Activated CD4-positive, alpha-beta T cell treated with anti-CD3 and anti-CD28 coated beads, Interleukin-2, amount 50 U/mL, for 24 hours (primary cell): ENCODE measurements around the gene GPATCH8.

Experiments used
- DNase-seq, 2 donors: peaks; one replicate each; pipeline ENCODE4 v3.0.0-alpha.2; 2020; ENCODE audit warnings: low read depth in 1 of 2, low spot score in 1 of 2

Gene GPATCH8

DNA sequence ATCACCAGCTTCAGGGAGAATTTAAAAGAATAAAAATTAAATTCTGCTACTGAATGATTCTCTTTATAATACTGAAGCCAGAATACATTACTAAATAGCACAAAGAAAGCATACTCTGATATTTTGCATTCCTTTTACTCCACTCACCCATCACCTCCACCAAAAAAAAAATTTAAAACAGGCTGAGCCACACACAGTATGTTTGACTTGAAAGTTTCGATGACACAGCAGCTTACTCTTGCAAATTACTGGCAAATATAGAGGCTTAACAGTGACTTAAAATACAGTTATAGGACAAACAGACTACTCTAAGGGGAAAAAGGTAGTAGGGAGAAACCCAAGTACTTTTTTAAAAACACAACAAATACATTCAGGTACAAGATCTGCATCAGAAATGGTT, 39.2 kb downstream of the GPATCH8 start:
- no peak for DNase-seq

DNA sequence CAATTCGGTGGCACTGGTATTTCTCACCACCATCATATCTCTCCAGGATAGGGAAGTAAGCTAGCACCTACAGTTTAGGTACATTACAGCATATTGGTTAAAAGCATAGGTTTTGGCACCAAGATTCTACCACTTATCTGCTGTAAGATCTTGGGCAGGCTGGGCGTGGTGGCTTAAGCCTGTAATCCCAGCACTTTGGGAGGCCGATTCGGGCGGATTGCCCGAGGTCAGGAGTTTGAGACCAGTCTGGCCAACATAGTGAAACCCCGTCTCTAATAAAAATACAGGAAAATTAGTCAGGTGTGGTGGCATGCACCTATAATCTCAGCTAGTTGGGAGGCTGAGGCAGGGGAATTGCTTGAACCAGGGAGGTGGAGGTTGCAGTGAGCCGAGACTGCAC, 51.4 kb downstream of the GPATCH8 start:
- DNase-seq: no peak

DNA sequence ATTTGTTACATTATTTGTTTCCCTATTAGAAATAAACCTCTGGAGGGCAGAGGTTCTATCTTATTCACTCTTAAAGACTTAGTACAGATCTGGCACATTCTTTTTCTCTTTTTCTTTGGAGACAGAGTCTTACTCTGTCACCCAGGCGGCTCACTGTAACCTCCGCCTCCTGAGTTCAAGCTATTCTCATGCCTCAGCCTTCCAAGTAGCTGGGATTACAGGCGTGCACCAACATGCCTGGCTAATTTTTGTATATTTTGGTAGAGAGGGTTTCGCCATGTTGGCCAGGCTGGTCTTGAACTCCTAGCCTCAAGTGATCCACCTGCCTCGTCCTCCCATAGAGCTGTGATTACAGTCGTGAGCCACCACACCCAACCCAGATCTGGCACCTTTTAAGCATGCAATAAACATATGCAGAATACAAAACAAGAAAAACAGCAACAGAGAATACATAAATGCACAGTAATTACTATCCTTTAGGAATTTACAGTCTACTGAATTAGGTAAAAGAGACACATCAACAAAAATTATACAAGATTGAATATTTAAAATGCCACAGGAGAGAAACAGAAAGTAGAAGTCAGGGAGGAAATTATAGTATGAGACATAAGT, 52.1 kb downstream of the GPATCH8 start:
- DNase-seq: no peak

DNA sequence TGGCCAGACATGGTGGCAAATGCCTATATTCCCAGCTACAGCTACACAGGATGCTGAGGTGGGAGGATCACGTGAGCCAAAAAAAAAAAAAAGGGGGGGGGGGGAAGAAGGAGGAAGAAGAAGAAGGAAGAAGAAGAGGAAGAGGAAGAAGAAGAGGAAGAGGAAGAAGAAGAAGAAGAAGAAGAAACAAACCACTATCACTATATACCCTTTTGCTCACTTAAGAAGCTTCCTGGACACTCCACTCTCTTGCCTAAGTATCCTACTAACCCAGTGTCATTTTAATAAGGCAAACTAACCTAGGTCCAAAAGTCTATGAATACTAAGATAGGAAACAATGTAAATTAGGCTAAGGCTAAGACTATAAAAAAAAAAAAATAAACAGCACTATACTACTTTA, 54.8 kb downstream of the GPATCH8 start:
- no peak for DNase-seq

DNA sequence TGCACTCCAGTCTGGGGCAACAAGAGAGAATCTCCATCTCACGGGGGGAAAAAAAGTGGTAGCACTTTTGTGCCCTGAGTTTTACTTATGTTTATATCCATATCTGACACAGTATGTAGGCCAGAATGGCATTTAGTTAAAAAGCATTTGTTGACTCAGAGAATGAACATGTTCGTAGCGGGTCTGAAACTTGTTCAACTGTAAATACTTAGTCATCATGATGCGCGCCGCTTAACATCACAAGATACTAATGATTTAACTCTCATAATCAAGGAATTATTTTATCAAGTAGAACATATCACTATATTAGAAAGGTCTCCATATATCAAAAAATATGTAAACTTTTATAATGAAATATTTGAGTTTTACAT, 58.5 kb downstream of the GPATCH8 start:
- no peak for DNase-seq

DNA sequence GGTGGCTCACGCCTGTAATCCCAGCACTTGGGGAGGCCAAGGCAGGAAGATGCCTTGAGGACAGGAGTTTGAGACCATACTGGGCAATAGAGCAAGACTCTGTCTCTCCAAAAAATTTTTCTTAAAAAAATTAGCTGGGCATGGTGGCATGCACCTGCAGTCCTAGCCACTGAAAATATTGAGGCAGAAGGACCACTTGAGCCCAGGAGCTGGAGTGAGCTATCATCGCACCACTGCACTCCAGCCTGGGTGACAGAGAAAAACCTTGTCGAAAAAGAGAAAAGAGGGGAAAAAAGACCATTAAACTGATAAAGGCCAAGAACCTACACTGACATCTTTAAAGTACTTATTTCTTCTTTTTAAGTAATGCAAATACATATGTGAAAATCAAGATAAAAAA, 60.4 kb downstream of the GPATCH8 start:
- no peak for DNase-seq

DNA sequence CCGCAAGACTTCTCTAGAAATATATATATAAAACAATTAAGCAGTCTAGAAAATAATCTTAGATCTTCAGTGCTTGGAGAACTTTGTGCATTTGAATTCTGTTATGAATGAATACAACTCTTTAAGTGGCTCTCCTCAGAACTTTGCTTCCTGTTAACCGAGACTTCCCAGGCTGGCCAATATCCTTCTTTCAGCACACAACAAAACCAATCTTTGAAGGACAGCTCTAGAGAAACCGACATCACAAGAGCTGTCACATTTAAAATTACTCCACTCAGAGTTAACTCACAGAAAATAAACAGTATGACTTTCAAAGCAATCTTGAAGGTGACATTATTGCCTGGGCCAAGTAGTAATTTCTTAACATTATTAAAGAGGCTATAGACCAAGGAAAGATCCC, 64.0 kb downstream of the GPATCH8 start:
- DNase-seq: no peak

DNA sequence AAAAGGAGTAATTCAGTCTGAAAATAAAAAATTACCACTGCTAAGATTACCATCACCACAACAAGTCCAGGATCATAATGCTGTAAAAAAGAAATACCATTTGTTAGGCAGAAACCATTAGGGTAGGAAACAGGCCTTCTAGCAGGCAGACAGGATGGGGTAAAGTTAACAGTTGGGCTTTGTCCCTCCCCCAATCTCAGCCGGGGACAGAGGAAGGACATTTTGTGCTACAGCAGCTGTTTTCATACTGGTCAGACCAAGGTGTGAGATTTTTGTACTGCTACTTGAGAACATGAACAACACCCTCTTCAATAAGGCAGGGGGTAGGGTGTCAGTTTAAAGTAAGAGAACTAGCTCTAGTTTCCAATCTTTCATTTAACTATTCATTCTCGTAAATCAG, 64.6 kb downstream of the GPATCH8 start:
- DNase-seq: no peak

DNA sequence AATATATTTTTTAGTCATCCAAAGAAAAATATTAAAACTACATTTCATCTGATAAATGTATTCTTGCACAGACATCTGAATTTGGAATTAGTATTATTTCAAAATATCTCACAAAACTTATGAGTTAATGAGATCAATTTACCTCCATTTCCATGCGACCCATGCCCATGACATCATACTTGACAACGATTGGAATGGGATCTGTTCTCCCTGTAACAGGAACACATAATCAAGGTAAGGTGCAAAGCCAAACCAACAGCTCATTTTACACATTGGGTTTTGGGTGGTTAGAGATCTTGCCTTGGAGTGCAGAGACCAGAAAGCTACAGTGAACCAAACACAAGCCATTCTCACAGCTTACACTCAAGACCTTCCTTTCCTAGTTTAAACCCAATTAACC, 66.9 kb downstream of the GPATCH8 start:
- no peak for DNase-seq

DNA sequence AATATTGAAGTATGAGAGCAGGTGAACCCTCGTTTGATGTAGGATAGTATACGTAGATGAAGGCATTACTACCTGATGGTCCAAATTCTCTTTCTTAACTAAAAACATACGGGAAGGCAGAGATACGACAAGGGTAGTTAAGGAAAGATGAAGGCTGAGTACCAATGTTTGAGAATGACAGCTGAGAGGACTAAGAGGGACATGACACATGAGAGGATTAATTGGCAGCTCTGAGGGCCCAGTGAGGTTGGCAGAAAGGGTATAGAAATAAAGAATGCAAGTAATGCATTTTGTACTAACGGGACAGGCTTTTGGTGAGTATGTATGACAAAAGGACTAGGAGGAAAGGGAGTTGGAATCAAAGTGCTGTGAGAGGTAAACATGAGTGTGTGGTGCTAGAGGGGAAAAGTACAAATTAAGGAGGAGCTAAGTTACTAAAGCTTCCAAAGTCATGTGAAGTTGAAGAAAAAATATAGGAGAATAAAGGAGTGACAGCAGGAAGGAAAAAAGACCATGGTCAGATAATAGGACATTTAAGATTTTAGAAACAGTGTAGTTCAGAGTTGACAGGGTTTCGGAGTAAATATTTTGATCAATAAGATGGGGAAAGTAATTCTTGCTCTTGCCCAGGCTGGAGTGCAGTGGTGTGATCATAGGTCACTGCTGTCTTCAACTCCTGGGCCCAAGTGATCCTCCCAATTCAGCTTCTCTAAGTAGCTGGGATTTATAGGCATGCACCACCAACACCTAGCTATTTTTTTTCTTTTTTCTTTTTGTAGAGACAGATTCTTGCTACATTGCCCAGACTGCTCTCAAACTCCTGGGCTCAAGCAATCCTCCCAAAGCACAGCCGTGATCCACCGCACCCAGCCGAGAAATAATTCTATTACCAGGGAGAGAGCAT, 70.7 kb downstream of the GPATCH8 start:
- DNase-seq: no peak

DNA sequence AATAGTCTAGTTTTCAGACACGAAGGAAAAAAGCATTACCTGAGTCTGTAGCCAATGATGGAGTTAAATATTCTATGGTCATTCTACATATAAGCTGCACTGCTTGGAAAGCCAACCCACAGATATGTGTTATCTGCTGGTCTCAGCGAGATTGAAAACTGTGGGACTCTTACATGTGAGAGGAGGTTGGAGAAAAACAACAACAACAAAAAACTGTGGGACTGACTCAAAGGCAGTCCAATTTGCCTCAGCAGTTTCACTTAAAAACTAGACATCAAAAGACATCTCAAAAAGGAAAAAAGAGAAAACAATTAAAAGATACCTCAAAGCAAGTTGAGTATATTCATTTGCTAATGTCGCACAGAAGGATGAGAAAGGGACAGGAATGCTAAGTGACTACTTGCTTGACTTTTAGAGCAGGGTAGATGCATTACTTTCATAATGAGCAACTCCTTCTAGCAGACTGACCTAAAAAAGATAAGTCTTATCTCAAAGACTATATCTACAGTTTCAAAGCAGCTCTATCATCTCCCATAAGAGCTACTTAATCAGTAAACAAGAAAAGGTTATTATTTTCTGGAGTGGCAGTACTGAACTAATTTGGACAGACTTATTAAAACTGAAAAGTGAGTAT, 78.3 kb downstream of the GPATCH8 start:
- DNase-seq: no peak

DNA sequence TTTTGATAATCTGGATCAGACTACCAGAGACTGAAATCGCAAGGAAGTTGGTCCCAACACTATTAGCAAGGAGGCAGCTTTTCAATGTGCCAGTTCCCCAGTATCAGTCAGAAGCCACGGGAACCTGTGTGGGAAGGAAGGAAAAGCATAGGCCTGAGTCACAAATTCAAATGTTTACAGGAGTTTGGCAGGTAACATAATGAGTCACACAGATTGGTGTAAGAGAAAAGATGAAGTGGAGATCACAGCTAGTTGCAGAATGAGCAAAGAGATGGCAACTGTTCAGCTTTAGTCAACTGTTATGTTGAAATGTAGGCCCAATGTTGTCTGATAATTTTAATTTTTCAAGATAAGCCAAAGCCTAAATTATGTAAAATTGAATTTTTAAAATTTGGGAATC, 85.7 kb downstream of the GPATCH8 start:
- DNase-seq: no peak

DNA sequence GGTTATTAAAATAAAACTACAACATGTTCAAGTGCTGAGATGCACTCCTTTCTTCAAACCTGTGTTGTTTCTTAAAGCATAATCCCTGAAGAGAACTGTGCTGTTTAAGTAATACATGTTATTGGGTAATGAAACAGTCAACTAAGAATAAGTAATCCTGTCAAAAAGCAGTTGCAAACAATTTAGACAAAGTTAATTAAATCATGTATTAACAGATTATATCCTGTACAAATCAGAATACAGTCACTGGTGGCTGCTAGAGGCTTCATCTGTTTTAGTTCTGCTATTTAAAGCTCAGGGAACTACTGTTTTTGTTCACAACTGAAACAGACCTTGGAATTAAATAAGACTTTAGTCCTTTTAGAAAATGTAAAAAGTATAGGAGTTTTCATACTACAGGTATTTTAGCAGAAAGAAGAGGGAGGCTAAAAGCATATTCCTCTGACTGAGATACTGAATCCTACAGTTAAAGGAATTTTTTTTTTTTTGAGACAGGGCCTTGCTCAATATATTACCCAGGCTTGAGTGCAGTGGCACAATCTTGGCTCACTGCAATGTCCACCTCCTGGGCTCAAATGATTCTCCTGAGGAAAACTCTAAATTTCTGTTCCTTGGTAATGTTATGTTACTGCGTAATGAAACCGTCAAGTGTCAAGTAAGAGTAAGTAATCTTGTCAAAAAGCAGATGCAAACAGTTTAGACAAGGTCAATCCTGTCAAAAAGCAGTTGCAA, 86.5 kb downstream of the GPATCH8 start:
- DNase-seq: no peak

DNA sequence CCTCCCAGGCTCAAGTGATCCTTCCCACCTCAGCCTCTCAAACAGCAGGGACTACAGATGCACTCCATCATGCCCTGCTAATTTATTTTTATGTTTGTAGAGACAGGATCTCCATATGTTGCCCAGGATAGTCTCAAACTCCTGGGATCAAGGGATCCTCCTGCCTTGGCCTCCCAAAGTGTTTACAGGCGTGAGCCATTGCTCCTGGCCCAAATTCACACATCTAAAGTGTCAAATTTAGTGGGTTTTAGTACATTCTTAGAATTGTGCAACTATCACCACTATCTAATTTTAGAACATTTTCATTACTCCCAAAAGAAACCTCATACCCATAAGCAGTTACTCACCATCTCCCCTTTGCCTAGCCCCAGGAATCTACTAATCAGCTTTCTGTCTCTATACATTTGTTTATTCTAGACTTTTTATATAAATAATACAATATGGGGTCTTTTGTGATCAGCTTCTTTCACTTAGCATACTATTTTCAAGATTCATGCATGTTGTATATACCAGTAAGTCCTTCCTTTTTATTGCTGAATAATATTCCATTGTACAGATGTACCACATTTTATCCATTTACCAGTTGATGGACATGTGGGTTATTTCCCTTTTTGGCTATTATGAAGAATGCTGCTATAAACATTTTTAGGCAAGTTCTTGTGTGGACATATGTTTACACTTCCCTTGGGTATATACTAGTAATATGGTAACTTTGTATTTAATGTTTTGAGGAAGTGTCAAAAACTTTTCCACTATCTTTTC, 88.6 kb downstream of the GPATCH8 start:
- no peak for DNase-seq

DNA sequence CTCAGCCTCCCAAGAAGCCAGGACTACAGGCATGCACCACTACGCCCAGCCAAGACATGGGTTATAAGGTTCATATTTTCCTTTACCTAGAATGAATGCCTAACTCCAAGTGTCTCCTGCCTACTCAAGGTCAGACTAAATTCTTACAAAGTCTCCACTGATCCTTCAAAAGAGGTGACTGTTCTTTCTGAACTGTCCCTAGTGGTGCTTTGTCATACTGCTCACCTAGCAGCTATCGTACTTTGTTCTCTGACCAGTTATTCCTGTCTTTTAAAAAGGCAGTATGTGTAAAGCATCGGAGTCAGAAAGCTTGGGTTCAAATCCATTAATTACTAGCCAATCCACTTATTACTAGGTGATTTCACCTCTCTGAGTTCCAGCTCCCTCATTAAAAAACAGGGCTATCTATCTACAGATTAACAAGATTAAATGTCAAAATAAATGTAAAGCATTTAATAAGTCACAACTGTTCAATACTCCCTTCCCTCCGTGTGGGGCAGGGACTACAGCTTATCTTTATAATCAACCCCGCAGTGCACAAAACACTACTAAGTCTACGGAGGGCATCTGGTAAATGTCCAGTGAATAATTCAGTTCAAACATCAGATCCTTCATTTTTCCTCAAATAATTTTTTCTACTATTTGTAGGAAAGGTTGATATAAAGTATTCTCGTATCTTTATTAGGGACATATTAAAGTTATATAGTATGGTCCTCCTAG, 93.7 kb downstream of the GPATCH8 start:
- no peak for DNase-seq

DNA sequence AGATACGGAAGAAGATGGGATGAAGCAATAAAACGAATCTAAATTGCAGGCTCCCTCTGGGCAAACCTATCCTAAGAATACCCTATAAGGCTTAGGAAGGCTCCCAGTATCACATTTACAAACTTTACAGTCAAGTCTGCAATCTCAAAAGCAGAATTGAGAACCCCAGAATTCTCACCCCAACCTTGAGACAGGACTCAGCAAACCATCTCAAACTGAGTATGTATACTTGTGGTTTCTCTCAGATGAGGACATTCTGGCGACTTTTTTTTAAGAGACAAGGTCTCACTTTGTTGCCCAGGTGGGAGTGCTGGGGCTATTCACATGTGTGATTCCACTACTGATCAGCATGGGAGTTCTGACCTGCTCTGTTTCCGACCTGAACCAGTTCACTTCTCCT, 94.4 kb downstream of the GPATCH8 start:
- DNase-seq: no peak

DNA sequence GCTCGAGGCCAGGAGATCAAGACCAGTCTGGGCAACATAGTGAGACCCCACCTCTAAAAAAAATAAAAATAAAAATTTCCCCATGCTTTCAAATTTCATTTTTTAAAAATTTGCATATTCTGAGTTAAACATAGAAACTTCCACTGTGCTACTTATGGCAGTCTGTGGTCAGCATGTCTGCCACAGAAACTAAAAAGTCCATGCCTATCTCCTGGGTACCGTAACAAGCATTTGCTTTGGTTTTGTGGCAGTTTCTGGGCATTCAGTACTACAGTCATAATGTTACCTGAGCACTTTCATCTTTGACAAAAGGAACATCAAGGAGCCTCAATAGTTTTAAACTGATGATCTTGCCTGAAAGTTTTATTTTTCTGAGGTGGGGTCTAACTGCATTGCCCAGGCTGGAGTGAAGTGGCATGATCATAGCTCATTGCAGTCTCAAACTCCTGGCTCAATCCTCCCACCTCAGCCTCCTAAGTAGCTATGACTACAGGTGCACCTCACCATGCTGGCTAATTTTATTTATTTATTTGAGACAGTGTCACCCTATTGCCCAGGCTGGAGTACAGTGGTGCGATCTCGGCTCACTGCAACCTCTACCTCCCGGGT, 100.5 kb downstream of the GPATCH8 start:
- no peak for DNase-seq

DNA sequence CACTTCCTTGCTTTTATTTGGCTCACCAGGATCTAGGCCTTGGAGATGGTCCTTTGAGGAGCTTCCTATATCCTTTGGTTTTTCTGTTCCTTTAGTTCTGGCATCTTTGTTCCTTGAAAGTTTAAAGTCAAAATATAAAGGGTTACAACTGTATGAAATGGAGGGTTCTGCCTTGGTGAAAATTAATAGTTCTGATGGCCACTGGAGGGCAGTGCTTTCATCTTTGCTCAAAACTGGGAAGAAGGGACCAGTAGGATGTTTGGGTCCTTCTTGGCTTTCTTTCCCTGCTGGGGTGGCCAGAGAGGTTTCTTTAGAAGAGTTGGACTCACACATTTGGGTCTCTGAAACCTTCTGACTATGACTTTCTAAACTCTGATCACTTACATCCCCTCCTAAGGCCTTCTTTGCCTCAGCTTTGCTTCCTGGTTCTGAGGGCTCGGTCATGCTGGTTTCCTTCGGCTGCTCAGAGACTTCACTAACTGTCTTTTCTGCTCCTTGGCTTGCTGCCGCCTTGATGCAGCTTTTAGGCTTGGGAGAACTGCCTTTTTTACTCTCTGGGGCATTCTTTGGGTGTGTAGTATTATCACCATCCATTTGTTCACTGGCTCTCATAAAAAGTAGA, 102.9 kb downstream of the GPATCH8 start:
- no peak for DNase-seq
